DOHH2 (cell line): ENCODE results near the gene PKP4.

Source experiments
- CTCF ChIP-seq: fragments of 200-600 bp; sonication (generic); IDR thresholded peaks from one replicate; pipeline ENCODE4 v1.5.1; 2014; ENCODE audit warnings: antibody characterized with exemption, mild to moderate bottlenecking, low read depth, low read length; ENCODE audit not compliant: poor library complexity, severe bottlenecking
- EZH2phosphoT487 ChIP-seq: fragments of 200-600 bp; sonication (generic); IDR thresholded peaks from 2 replicates; pipeline ENCODE4 v1.6.1; 2017; ENCODE audit warnings: borderline replicate concordance, mild to moderate bottlenecking, antibody characterized with exemption, low read length, moderate library complexity, mixed read lengths

- TF ChIP-seq CTCF (no peak), EZH2phosphoT487 (no peak)
Observed at GRCh38 chr2:158578703-158579330, 122.1 kb downstream of the PKP4 start.
